NB4 (cell line): Measurements from ENCODE around the gene LRRC4C.

ENCODE experiments used
- POLR2A ChIP-seq: IDR thresholded peaks from 2 replicates; pipeline ENCODE4 v1.6.1; 2011; ENCODE audit warnings: mild to moderate bottlenecking; ENCODE audit not compliant: insufficient read length; ENCODE audit errors: extremely low read depth
- TF ChIP-seq, protein P1 (sequence below): IDR thresholded peaks from one replicate; pipeline ENCODE4 v1.5.1; 2012; ENCODE audit warnings: low read depth, low read length

DNA sequence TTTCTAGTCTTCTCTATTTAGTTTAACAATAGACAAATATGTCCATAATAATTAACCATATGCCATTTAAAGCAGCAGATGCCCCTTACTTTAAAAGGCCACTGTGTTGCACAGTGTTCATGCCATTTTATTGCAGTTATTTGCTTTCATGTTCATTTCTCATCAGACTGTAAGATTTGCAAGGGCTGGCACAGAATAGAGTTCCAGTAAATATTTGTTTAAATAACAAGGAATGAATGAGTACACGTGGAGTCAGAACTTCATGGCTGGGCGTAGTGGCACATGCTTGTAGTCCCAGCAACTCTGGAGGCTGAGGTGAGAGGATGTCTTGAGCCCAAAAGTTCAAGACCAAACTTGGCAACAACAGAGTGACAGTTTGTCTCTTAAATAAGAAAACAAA is 1228.6 kb downstream of the LRRC4C start:
- TF ChIP-seq, protein P1, sequence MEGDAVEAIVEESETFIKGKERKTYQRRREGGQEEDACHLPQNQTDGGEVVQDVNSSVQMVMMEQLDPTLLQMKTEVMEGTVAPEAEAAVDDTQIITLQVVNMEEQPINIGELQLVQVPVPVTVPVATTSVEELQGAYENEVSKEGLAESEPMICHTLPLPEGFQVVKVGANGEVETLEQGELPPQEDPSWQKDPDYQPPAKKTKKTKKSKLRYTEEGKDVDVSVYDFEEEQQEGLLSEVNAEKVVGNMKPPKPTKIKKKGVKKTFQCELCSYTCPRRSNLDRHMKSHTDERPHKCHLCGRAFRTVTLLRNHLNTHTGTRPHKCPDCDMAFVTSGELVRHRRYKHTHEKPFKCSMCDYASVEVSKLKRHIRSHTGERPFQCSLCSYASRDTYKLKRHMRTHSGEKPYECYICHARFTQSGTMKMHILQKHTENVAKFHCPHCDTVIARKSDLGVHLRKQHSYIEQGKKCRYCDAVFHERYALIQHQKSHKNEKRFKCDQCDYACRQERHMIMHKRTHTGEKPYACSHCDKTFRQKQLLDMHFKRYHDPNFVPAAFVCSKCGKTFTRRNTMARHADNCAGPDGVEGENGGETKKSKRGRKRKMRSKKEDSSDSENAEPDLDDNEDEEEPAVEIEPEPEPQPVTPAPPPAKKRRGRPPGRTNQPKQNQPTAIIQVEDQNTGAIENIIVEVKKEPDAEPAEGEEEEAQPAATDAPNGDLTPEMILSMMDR = no peak
- TF ChIP-seq POLR2A = no peak
